ENCODE measurements around the gene TRIM44.
"Not testable (repeated sequence)": the region's sequence is repeated elsewhere in the genome, so short reads cannot be mapped to it uniquely, and the experiment has no call there.

The TRIM44 gene

GRCh38 chr11:35633827-35634423 is 28.6 kb upstream of the TRIM44 start:
- DNase-seq, result no peak

- DNase-seq, result no peak
Observed at GRCh38 chr11:35635933-35636332, 26.6 kb upstream of the TRIM44 start.

GRCh38 chr11:35639591-35640179 is 22.9 kb upstream of the TRIM44 start:
- no peak for DNase-seq

- no peak for DNase-seq
Observed at GRCh38 chr11:35641171-35641897, 21.2 kb upstream of the TRIM44 start.

GRCh38 chr11:35641964-35642363 is 20.6 kb upstream of the TRIM44 start:
- DNase-seq, result no peak

GRCh38 chr11:35647421-35648093 is 15.0 kb upstream of the TRIM44 start:
- no peak for DNase-seq

- DNase-seq, result no peak
Observed at GRCh38 chr11:35650006-35650405, 12.6 kb upstream of the TRIM44 start.

- DNase-seq, result no peak
Observed at GRCh38 chr11:35650467-35650866, 12.1 kb upstream of the TRIM44 start.

GRCh38 chr11:35651263-35651662 is 11.3 kb upstream of the TRIM44 start:
- DNase-seq, result no peak

- DNase-seq, result not testable (repeated sequence)
Observed at GRCh38 chr11:35652786-35653185, 9.8 kb upstream of the TRIM44 start.

GRCh38 chr11:35654711-35655110 is 7.9 kb upstream of the TRIM44 start:
- peak; percentile 49 for DNase-seq

- no peak for DNase-seq
Observed at GRCh38 chr11:35655254-35655653, 7.3 kb upstream of the TRIM44 start.

- no peak for DNase-seq
Observed at GRCh38 chr11:35655856-35656255, 6.7 kb upstream of the TRIM44 start.

GRCh38 chr11:35658020-35658948 is 4.3 kb upstream of the TRIM44 start:
- no peak for DNase-seq

- DNase-seq, result no peak
Observed at GRCh38 chr11:35661534-35661933, 1.0 kb upstream of the TRIM44 start.

GRCh38 chr11:35662061-35662648 is 420 bp upstream of the TRIM44 start:
- DNase-seq, result peak; percentile 95

GRCh38 chr11:35663408-35663702 is 780 bp downstream of the TRIM44 start:
- no peak for DNase-seq

- no peak for DNase-seq
Observed at GRCh38 chr11:35664977-35665441, 2.4 kb downstream of the TRIM44 start.

GRCh38 chr11:35667257-35667656 is 4.7 kb downstream of the TRIM44 start:
- no peak for DNase-seq

GRCh38 chr11:35668350-35668749 is 5.8 kb downstream of the TRIM44 start:
- not testable (repeated sequence) for DNase-seq

GRCh38 chr11:35671396-35672127 is 9.0 kb downstream of the TRIM44 start:
- no peak for DNase-seq

- no peak for DNase-seq
Observed at GRCh38 chr11:35672608-35673007, 10.0 kb downstream of the TRIM44 start.

Data from eye (tissue), 1 donor.